Measurements from ENCODE around the gene VSIG10. TPM values are rescaled to one million over a fixed set of nuclear protein-coding genes. Genes with fewer than 3 reads are reported as not detected.
"Not testable (repeated sequence)": the region's sequence is repeated elsewhere in the genome, so short reads cannot be mapped to it uniquely, and the experiment has no call there.

Gene VSIG10, protein sequence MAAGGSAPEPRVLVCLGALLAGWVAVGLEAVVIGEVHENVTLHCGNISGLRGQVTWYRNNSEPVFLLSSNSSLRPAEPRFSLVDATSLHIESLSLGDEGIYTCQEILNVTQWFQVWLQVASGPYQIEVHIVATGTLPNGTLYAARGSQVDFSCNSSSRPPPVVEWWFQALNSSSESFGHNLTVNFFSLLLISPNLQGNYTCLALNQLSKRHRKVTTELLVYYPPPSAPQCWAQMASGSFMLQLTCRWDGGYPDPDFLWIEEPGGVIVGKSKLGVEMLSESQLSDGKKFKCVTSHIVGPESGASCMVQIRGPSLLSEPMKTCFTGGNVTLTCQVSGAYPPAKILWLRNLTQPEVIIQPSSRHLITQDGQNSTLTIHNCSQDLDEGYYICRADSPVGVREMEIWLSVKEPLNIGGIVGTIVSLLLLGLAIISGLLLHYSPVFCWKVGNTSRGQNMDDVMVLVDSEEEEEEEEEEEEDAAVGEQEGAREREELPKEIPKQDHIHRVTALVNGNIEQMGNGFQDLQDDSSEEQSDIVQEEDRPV
- total RNA-seq: 10 to 100 TPM in 1 of 2 experiments, 1 to 10 TPM in 1; 9.2 to 14.4 TPM

DNA sequence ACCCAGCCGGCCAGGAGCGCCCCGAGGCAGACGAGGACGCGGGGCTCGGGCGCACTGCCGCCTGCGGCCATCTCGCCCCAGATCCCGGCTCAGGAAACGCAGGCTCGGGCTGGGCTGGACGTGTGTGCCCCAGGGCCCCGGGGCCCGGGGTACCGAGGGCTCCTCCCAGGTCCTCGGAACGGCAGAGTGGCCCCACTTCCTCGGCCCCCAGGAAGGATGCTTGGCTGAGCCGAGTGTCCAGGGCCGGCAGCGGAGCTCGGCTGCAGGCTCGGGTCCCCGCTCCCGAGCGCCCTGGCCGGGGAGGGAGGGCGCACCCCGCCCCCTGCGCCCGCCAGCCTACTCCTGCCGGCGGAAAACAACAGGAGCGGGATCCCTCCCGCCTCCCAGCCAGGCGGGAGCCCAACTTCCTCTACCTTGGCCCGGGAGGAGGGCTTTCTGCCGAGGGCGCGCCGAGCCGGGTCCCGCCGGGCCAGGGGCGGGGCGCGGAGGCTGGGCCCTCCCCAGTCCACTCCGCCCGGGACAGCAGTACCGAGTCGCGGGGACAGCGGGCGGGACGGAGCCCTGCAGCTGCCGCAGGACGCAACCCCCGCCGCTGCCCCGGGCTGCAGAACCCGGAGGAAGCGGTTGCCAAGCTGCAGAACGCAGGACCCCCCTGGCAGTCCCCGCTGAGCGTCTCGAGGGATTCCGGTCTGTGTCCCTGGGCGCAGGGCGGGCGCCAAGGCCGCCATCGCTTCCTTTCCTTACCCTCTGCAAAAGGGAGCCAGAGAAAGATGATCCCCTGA is at the start of gene VSIG10:
VSIG10 (minus strand) TSS at position 411 of the 782 bp plus-strand sequence; CDS start at position 71, 340 bp downstream.
- H3K27ac Mint-ChIP-seq: peak within 1 kb of the TSS; percentile 37
- ATAC-seq (peak; percentile 89), DNase-seq (peak; percentile 45)
- peaks cover 9% of the 10 kb centered on the region for H3K4me1 Mint-ChIP-seq
- H3K27me3 Mint-ChIP-seq: peaks cover 23% of the 10 kb centered on the region
- no peaks in the 10 kb centered on the region for H3K36me3 Mint-ChIP-seq
- H3K9me3 Mint-ChIP-seq (ENCODE audit: low read depth): no peaks in the 10 kb centered on the region
- CTCF ChIA-PET: interaction anchor here (0.7 kb wide), 1 partner anchor 39 kb away, joined by 3 read pairs; no protein-coding TSS in a partner anchor
- peak within 1 kb of the TSS; percentile 70 for H3K4me3 Mint-ChIP-seq

DNA sequence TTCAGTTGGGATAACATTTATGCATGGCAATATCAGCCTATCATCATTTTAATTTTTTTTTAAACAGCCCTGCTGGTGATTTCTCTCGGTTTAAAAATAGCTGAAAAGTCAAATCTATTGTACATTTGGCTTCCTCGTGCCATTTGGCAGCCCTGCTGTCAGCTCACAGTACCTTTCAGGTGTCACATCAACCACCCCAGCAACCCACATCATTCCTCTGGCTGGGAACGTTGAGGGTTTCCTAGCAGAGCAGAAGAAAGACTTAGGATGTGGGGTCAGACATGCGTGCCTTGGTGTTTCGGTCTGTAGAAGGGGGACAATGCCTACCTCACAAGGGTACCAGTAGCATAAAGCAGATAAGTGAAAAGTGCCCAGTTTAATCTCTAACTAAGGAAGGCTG is 47.9 kb upstream of the VSIG10 start:
- ATAC-seq (no peak), DNase-seq (no peak)
- Mint-ChIP-seq H3K9me3 (ENCODE audit: low read depth) (no peaks in the 10 kb centered on the region), H3K27ac (no peak overlapping the region), H3K4me3 (no peak overlapping the region), H3K36me3 (peaks cover 16% of the 10 kb centered on the region), H3K27me3 (no peaks in the 10 kb centered on the region), H3K4me1 (peaks cover 2% of the 10 kb centered on the region)
- CTCF ChIA-PET: interaction anchor here (0.9 kb wide), 1 partner anchor 12 kb away, joined by 3 read pairs; no protein-coding TSS in a partner anchor

DNA sequence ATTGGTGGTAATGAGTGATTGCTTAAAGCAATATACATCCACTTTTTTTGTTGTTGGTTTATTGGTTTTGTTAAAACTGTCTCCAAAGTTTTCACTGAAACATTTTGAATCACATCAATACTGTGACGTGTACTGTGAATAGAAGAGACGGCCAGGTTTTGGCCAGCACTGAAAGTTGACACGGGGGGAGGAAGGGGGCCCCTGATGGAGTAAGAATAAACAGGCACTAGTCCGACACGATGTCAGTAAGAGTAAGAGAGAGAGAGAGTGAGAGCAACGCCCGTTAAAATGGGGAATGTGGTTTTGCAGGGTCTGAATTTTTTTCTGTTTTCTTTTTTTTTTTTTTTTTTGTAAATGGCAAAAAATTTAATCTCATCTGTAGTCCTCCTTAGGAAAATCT is 46.8 kb upstream of the VSIG10 start:
- Mint-ChIP-seq H3K4me1 (peaks cover 2% of the 10 kb centered on the region), H3K4me3 (no peak overlapping the region), H3K36me3 (peaks cover 19% of the 10 kb centered on the region), H3K27ac (no peak overlapping the region), H3K9me3 (ENCODE audit: low read depth) (no peaks in the 10 kb centered on the region), H3K27me3 (no peaks in the 10 kb centered on the region)
- CTCF ChIA-PET: interaction anchor here (1.1 to 1.5 kb wide), 2 partner anchors 15 to 228 kb away, joined by 3 to 6 read pairs; partner anchors contain the start of gene PEBP1
- DNase-seq (no peak), ATAC-seq (no peak)

DNA sequence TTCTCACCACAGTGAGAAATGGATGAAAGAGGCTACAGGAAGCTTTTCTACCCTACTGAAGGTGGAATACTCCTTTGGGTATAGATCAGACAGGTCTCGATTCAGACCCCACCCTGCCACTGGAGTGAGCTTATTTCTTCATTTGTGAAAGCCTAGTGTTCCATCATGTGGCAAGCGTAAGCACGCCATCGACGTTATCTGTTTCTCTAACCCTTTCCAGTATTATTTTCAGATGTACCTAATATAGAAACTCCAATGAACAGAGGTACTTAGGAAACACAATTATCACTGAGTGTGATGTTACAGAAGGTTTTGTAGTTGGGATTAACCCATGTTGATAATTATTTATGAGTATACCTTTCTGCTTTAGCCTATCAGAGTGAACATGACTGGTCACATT is 44.5 kb upstream of the VSIG10 start:
- no peak overlapping the region for H3K27ac Mint-ChIP-seq
- H3K9me3 Mint-ChIP-seq (ENCODE audit: low read depth): no peaks in the 10 kb centered on the region
- peaks cover 8% of the 10 kb centered on the region for H3K4me1 Mint-ChIP-seq
- DNase-seq (no peak), ATAC-seq (no peak)
- H3K27me3 Mint-ChIP-seq: no peaks in the 10 kb centered on the region
- no peak overlapping the region for H3K4me3 Mint-ChIP-seq
- H3K36me3 Mint-ChIP-seq: peaks cover 28% of the 10 kb centered on the region
- CTCF ChIA-PET: no interaction called here

DNA sequence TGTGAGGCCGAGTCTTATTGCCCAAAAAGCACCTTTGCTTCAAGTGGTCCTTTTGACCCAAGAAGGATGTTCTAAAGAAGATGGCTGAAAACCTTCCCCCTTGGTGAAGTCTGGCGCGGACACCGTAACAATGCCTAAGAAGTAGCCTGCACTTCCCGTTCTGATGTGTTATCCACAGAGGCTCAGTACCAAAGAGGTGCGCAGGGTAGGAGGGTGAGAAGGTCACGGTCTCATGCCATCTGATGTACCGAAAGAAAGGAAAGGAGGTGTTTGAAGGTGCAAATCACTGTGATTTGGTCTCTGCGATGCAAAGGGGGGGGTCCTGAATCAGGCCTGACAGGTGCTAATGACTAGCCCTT is 42.0 kb upstream of the VSIG10 start:
- Mint-ChIP-seq H3K9me3 (ENCODE audit: low read depth) (no peaks in the 10 kb centered on the region), H3K27ac (no peak overlapping the region), H3K36me3 (peaks cover 34% of the 10 kb centered on the region), H3K4me1 (peaks cover 9% of the 10 kb centered on the region), H3K4me3 (no peak overlapping the region), H3K27me3 (no peaks in the 10 kb centered on the region)
- CTCF ChIA-PET: no interaction called here
- ATAC-seq: no peak
- no peak for DNase-seq

DNA sequence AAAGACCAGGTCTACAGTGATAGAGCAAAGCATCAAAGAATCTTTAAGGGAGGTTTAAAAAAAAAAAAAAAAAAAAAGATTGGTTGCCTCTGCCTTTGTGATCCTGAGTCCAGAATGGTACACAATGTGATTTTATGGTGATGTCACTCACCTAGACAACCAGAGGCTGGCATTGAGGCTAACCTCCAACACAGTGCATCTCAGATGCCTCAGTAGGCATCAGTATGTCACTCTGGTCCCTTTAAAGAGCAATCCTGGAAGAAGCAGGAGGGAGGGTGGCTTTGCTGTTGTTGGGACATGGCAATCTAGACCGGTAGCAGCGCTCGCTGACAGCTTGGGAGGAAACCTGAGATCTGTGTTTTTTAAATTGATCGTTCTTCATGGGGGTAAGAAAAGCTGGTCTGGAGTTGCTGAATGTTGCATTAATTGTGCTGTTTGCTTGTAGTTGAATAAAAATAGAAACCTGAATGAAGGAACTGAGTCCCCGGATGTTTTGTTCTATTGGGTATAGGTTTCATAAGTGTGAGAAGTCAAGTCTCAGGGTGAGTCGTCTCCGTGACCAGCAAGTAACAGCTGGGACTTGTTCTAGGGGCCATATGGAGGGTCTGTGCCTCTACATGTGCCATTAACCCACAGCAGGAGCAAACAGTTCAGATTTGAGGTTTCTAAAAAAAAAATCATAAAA is 41.4 kb upstream of the VSIG10 start:
- Mint-ChIP-seq H3K4me1 (peaks cover 9% of the 10 kb centered on the region), H3K9me3 (ENCODE audit: low read depth) (no peaks in the 10 kb centered on the region), H3K27ac (peak overlapping the region; percentile 64), H3K4me3 (no peak overlapping the region), H3K27me3 (no peaks in the 10 kb centered on the region), H3K36me3 (peaks cover 38% of the 10 kb centered on the region)
- CTCF ChIA-PET: no interaction called here
- DNase-seq (no peak), ATAC-seq (no peak)

DNA sequence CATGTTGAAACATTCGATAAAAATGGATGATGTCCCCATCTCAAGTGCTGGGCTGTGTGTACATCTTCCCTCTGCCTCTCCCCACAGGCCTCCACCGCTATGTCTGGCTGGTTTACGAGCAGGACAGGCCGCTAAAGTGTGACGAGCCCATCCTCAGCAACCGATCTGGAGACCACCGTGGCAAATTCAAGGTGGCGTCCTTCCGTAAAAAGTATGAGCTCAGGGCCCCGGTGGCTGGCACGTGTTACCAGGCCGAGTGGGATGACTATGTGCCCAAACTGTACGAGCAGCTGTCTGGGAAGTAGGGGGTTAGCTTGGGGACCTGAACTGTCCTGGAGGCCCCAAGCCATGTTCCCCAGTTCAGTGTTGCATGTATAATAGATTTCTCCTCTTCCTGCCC is 40.7 kb upstream of the VSIG10 start:
- ATAC-seq (no peak), DNase-seq (no peak)
- Mint-ChIP-seq H3K27ac (no peak overlapping the region), H3K9me3 (ENCODE audit: low read depth) (no peaks in the 10 kb centered on the region), H3K4me3 (no peak overlapping the region), H3K4me1 (peaks cover 9% of the 10 kb centered on the region), H3K27me3 (no peaks in the 10 kb centered on the region), H3K36me3 (peaks cover 43% of the 10 kb centered on the region)
- CTCF ChIA-PET: no interaction called here

DNA sequence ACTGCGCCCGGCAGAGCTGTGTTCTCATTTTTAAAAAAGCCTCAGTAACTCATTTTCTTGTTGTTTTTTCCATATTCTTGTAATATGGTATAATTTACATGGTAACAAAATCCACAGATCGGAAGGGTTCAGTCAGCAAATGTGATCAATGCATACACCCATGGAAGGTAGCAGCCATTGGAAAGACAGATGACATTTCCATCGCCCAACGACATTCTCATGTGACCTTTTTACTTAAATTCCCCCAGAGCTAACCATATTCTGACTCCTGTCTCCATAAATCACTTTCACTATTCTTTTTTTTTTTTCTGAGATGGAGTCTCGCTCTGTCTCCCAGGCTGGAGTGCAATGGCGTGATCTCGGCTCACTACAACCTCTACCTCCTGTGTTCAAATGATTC is 37.0 kb upstream of the VSIG10 start:
- no peak overlapping the region for H3K27ac Mint-ChIP-seq
- no peak overlapping the region for H3K4me3 Mint-ChIP-seq
- no peaks in the 10 kb centered on the region for H3K9me3 Mint-ChIP-seq (ENCODE audit: low read depth)
- H3K27me3 Mint-ChIP-seq: no peaks in the 10 kb centered on the region
- ATAC-seq (no peak), DNase-seq (no peak)
- CTCF ChIA-PET: interaction anchor here (1.0 to 1.8 kb wide), 4 partner anchors 14 to 235 kb away, joined by 3 to 7 read pairs (median 4); no protein-coding TSS in a partner anchor
- H3K4me1 Mint-ChIP-seq: peaks cover 29% of the 10 kb centered on the region
- peaks cover 39% of the 10 kb centered on the region for H3K36me3 Mint-ChIP-seq

DNA sequence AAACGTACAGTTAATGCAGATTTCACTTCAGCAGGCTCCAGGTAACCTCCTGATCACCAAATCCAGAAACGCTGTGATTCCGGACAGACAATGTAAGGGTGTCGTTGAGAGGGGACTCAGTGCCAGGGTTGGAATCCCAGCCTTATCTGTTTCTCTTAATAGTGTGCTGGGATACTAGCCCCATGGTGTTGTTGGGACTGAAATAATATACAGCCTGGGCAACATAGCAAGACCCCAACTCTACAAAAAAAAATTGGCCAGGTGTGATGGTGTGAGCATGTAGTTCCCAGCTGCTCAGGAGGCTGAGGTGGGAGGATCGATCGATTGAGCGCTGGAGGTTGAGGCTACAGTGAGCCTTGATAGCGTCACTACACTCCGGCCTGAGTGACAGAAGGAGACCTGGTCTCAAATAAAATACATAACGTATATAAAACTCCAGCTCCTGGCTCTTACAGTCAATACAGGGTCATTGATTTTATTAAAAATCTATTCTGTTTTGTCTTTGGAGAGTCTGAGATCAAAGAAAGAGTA is 33.4 kb upstream of the VSIG10 start:
- DNase-seq (no peak), ATAC-seq (no peak)
- Mint-ChIP-seq H3K36me3 (peaks cover 24% of the 10 kb centered on the region), H3K4me3 (peak overlapping the region; percentile 87), H3K9me3 (ENCODE audit: low read depth) (no peaks in the 10 kb centered on the region), H3K27me3 (no peaks in the 10 kb centered on the region), H3K27ac (peak overlapping the region; percentile 79), H3K4me1 (peaks cover 33% of the 10 kb centered on the region)
- CTCF ChIA-PET: interaction anchor here (2.9 to 6.0 kb wide), 3 partner anchors 16 to 240 kb away, joined by 15 to 51 read pairs (median 19); partner anchors contain the start of gene SUDS3

DNA sequence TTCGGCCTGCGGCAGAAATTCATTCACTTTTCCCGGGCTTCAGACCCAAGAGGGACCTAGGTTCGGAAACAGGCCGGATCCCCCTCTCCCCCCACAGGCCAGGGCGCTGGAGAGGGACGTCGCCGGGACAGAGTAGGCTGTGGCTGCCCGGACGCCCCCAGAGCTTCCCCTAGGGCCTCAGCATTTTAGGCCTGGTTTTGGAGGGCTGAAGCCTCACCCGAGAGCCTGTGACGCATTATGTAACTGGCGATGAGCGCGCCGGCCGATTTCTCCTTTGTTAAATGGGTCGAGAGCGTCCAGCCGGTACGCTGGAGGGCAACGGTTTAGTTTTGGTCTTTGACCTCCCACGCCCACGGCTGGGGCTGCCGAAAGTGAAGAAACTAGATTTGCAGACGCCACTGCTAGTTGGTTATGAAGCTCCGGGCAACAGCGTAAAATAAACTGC is 32.8 kb upstream of the VSIG10 start:
- Mint-ChIP-seq H3K27ac (peak overlapping the region; percentile 79), H3K9me3 (ENCODE audit: low read depth) (no peaks in the 10 kb centered on the region), H3K4me3 (peak overlapping the region; percentile 87), H3K4me1 (peaks cover 36% of the 10 kb centered on the region), H3K27me3 (no peaks in the 10 kb centered on the region), H3K36me3 (peaks cover 21% of the 10 kb centered on the region)
- CTCF ChIA-PET: interaction anchor here (0.9 to 6.0 kb wide), 9 partner anchors 14 to 262 kb away, joined by 3 to 51 read pairs (median 6); partner anchors contain the start of genes RFC5 and SUDS3
- peak; percentile 17 for ATAC-seq
- peak; percentile 58 for DNase-seq

DNA sequence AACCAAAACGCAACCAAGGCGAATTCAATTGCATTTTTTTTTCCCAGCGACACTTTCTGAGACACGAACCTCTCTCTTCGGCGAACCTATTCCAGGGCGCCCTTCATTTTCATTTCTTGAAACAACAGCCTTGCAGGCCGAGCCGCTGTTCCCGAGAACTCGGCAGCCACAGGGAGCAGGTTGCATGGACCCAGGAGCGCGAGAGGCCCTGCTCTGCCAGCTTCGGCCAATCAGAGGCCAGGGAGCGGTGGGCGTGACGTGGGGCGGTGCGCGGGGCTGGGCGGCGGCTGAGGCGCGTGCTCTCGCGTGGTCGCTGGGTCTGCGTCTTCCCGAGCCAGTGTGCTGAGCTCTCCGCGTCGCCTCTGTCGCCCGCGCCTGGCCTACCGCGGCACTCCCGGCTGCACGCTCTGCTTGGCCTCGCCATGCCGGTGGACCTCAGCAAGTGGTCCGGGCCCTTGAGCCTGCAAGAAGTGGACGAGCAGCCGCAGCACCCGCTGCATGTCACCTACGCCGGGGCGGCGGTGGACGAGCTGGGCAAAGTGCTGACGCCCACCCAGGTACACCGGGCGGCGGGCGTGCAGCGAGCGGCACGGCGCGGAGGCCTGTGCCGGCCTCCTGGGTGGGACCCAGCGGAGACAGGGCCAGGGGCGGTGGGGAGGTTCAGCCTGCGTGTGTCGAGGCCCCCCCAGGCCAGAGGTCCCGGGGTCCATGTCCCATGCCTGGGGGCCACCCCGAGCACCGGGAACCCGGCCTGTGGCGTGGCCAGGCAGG is 32.2 kb upstream of the VSIG10 start, which contains the start of gene PEBP1:
PEBP1 (plus strand) TSS at position 337 of the 771 bp plus-strand sequence; CDS start at position 423, 86 bp downstream.
- H3K36me3 Mint-ChIP-seq: peaks cover 16% of the 10 kb centered on the region
- no peaks in the 10 kb centered on the region for H3K27me3 Mint-ChIP-seq
- peak within 1 kb of the TSS; percentile 87 for H3K4me3 Mint-ChIP-seq
- DNase-seq: peak; percentile 95
- no peaks in the 10 kb centered on the region for H3K9me3 Mint-ChIP-seq (ENCODE audit: low read depth)
- peak; percentile 100 for ATAC-seq
- H3K4me1 Mint-ChIP-seq: peaks cover 36% of the 10 kb centered on the region
- peak within 1 kb of the TSS; percentile 86 for H3K27ac Mint-ChIP-seq
- CTCF ChIA-PET: interaction anchor here (0.7 to 6.0 kb wide), 12 partner anchors 14 to 261 kb away, joined by 3 to 51 read pairs (median 4); partner anchors contain the start of genes RFC5, SUDS3 and WSB2

DNA sequence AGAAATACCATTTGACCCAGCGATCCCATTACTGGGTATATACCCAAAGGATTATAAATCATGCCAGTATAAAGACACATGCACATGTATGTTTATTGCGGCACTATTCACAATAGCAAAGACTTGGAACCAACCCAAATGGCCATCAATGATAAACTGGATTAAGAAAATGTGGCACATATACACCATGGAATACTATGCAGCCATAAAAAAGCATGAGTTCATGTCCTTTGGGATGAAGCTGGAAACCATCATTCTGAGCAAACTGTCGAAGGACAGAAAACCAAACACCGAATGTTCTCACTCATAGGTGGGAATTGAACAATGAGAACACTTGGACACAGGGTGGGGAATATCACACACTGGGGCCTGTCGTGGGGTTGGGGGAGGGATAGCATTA is 25.6 kb upstream of the VSIG10 start:
- H3K9me3 Mint-ChIP-seq (ENCODE audit: low read depth); CTCF ChIA-PET; ATAC-seq; H3K4me1 Mint-ChIP-seq; H3K27me3 Mint-ChIP-seq; H3K4me3 Mint-ChIP-seq; H3K27ac Mint-ChIP-seq; DNase-seq; H3K36me3 Mint-ChIP-seq: not testable (repeated sequence)

Data from activated CD8-positive, alpha-beta memory T cell treated with anti-CD3 and anti-CD28 coated beads, Interleukin-2, amount 10 ng/mL, durations not matched to agents 7 days and 5 days (primary cell).